ENCODE measurements around the gene GLB1L3.

Gene GLB1L3

GRCh38 chr11:134243913-134244312, 32.3 kb upstream of the GLB1L3 start:
- DNase-seq (ENCODE audit: extremely low read depth, low read depth): no peak
- no peak for TF ChIP-seq CTCF (IDR thresholded peaks at IDR 0.05; ENCODE audit: low read depth, low read length)

GRCh38 chr11:134244593-134244992, 31.6 kb upstream of the GLB1L3 start:
- TF ChIP-seq CTCF (IDR thresholded peaks at IDR 0.05; ENCODE audit: low read depth, low read length): peak; percentile 36
- DNase-seq (ENCODE audit: extremely low read depth, low read depth): no peak

- DNase-seq (ENCODE audit: extremely low read depth, low read depth): no peak
- no peak for TF ChIP-seq CTCF (IDR thresholded peaks at IDR 0.05; ENCODE audit: low read depth, low read length)
Observed at GRCh38 chr11:134245434-134245833, 30.7 kb upstream of the GLB1L3 start.

DNA sequence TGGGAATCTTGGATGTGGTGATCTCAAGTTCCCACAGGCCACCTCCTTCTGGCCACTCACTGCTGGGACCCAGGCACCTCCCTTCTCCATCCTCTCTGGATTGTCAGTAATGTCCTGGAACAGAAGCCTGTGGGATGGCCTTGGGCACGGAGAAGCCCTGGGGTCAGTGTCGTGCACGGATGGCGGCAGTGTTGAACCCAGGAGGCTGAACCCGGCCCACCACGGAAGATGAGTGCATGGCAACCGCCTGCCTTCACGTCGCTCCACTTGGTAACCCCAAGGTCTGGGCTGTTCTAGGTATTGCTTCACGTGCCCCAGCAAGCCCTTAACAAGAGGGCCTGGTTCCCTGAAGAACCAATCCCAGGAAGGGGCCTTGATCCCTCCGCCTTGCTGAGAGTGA, 30.1 kb upstream of the GLB1L3 start:
- no peak for DNase-seq (ENCODE audit: extremely low read depth, low read depth)
- no peak for TF ChIP-seq CTCF (IDR thresholded peaks at IDR 0.05; ENCODE audit: low read depth, low read length)

GRCh38 chr11:134246678-134247077, 29.5 kb upstream of the GLB1L3 start:
- no peak for TF ChIP-seq CTCF (IDR thresholded peaks at IDR 0.05; ENCODE audit: low read depth, low read length)

DNA sequence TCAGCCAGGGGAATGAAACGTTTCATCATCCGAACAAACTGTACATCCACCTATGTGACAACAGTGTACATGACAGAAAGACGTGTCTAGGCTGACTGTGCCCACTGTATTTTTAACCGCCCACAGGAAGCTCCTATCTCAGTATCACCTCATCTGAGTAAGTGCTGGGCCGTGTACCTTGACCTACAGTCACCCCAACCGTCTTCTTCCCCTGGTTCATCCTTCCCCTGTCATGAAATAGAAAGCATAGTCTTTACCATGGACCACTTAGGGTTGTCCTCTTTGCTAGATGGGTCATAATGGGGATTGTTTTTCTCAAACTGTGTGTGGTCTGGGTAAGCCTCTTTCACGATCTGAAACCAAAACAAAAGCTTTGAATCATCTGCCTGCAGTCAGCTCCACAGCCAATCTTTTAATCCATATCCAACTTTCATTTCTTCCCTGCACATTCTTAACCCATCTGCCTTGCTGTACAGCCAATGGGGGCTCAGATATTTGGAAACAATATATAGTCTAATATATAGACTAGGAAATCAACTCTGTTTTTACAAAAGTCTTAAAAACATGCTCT, 27.2 kb upstream of the GLB1L3 start:
- DNase-seq (ENCODE audit: extremely low read depth, low read depth): no peak
- no peak for TF ChIP-seq CTCF (IDR thresholded peaks at IDR 0.05; ENCODE audit: low read depth, low read length)

More at GRCh38 chr11:134246678-134247077, 29.5 kb upstream of the GLB1L3 start:
- no peak for DNase-seq (ENCODE audit: extremely low read depth, low read depth)

GRCh38 chr11:134250246-134250645, 25.9 kb upstream of the GLB1L3 start:
- TF ChIP-seq CTCF (IDR thresholded peaks at IDR 0.05; ENCODE audit: low read depth, low read length): no peak
- no peak for DNase-seq (ENCODE audit: extremely low read depth, low read depth)
